Vagina (tissue), 2 donors: ENCODE data around the gene METTL26. TPM values are rescaled to one million over a fixed set of nuclear protein-coding genes. Genes with fewer than 3 reads are reported as not detected.
A peak's percentile ranks its signal among the peaks of the same experiment; 100 is the strongest.

Experiments
- DNase-seq, 2 donors: peaks; one replicate each; pipeline ENCODE4 v3.0.0-alpha.2; 2017; ENCODE audit errors: extremely low spot score in 2 of 2
- H3K27ac ChIP-seq: fragments of 200-600 bp; sonication (generic); one replicate; pipeline ENCODE4 v1.5.1; 2019
- H3K27me3 ChIP-seq: fragments of 200-600 bp; sonication (generic); one replicate; pipeline ENCODE4 v1.5.1; 2019
- H3K36me3 ChIP-seq, 2 donors: fragments of 200-600 bp; sonication (generic); one replicate each; pipeline ENCODE4 v1.5.1; 2017 to 2019
- H3K4me1 ChIP-seq: fragments of 200-600 bp; sonication (generic); one replicate; pipeline ENCODE4 v1.5.1; 2019
- H3K4me3 ChIP-seq, 2 donors: fragments of 200-600 bp; sonication (generic); 1 replicate in 1 of 2; 2 replicates in 1 of 2; pipeline ENCODE4 v1.5.1; 2016 to 2019
- H3K9me3 ChIP-seq: fragments of 200-600 bp; sonication (generic); one replicate; pipeline ENCODE4 v1.5.1; 2019
- CTCF ChIP-seq, 3 experiments: fragments of 450-650 bp in 2 of 3; fragments of 200-600 bp in 1 of 3; sonication (generic) in 1 of 3; IDR thresholded peaks; one replicate each; pipeline ENCODE4 v1.5.1; 2017 to 2019; ENCODE audit warnings: antibody characterized with exemption in 3 of 3, mild to moderate bottlenecking in 2 of 3, moderate library complexity in 2 of 3
- POLR2A ChIP-seq, 2 donors: fragments of 450-650 bp; IDR thresholded peaks; one replicate each; pipeline ENCODE4 v1.6.1; 2017; ENCODE audit warnings: antibody characterized with exemption in 2 of 2, mild to moderate bottlenecking in 2 of 2, moderate library complexity in 2 of 2
- POLR2AphosphoS5 ChIP-seq, 2 donors: sonication (generic); formaldehyde crosslinking; IDR thresholded peaks; one replicate each; pipeline ENCODE4 v1.9.0; 2017; ENCODE audit warnings: antibody characterized with exemption in 2 of 2, mild to moderate bottlenecking in 2 of 2, low read depth in 1 of 2; ENCODE audit not compliant: insufficient read depth in 1 of 2
- intact Hi-C: fragments of 100-400 bp; cut with DNase I; formaldehyde crosslinking; loops from one replicate; pipeline ENCODE4 v1.15.1; 2023
- total RNA-seq: library from RNA; depleted of rRNA; stranded (reverse); fragments of >200 nt; gene quantifications from one replicate; pipeline ENCODE4 v1.2.3, GENCODE V29; 2016

The METTL26 gene
- total RNA-seq, 1 donor from 2014 or later, result 187 TPM

- Histone ChIP-seq H3K36me3 (no peaks in the 10 kb centered on the region), H3K9me3 (no peaks in the 10 kb centered on the region), H3K27me3 (no peaks in the 10 kb centered on the region), H3K4me1 (peaks cover 63% of the 10 kb centered on the region), H3K4me3 (no peak overlapping the region), H3K27ac (no peak overlapping the region)
- intact Hi-C loops, result loop anchor here (10.0 kb wide), 1 partner anchor 260 kb away; the partner anchor contains the start of gene PGAP6
- no peak for DNase-seq
- TF ChIP-seq POLR2A (IDR thresholded peaks at IDR 0.05) (no peak), POLR2AphosphoS5 (IDR thresholded peaks at IDR 0.05; ENCODE audit: insufficient read depth in 1 of 2, low read depth in 1 of 2) (no peak), CTCF (IDR thresholded peaks at IDR 0.05) (no peak)
Measured at GRCh38 chr16:644556-644955, 8.5 kb upstream of the METTL26 start.

- DNase-seq, result no peak
- no peaks in the 10 kb centered on the region for H3K27me3 ChIP-seq
- H3K27ac ChIP-seq, result no peak overlapping the region
- H3K9me3 ChIP-seq, result no peaks in the 10 kb centered on the region
- intact Hi-C loops, result loop anchor here (10.0 kb wide), 1 partner anchor 258 kb away; the partner anchor contains the start of gene PGAP6
- peak overlapping the region; percentile 59 to 83 for H3K4me3 ChIP-seq
- peaks cover 56% of the 10 kb centered on the region for H3K4me1 ChIP-seq
- TF ChIP-seq POLR2AphosphoS5 (IDR thresholded peaks at IDR 0.05; ENCODE audit: insufficient read depth in 1 of 2, low read depth in 1 of 2) (no peak), CTCF (IDR thresholded peaks at IDR 0.05) (no peak), POLR2A (IDR thresholded peaks at IDR 0.05) (no peak)
- H3K36me3 ChIP-seq, result no peaks in the 10 kb centered on the region
Measured at GRCh38 chr16:643050-643368, 6.9 kb upstream of the METTL26 start.

- H3K4me3 ChIP-seq, result peak overlapping the region; percentile 59 to 83
- H3K27ac ChIP-seq, result peak overlapping the region; percentile 80
- TF ChIP-seq CTCF (IDR thresholded peaks at IDR 0.05), result no peak
- TF ChIP-seq POLR2AphosphoS5 (IDR thresholded peaks at IDR 0.05; ENCODE audit: insufficient read depth in 1 of 2, low read depth in 1 of 2), result peak in 1 of 2 donors; percentile 24
- no peak for TF ChIP-seq POLR2A (IDR thresholded peaks at IDR 0.05)
- H3K27me3 ChIP-seq, result no peaks in the 10 kb centered on the region
- peaks cover 56% of the 10 kb centered on the region for H3K4me1 ChIP-seq
- DNase-seq, result no peak
- H3K9me3 ChIP-seq, result no peaks in the 10 kb centered on the region
- intact Hi-C loops, result loop anchor here (10.0 kb wide), 1 partner anchor 258 kb away; the partner anchor contains the start of gene PGAP6
- no peaks in the 10 kb centered on the region for H3K36me3 ChIP-seq
Measured at GRCh38 chr16:642189-643049, 6.3 kb upstream of the METTL26 start.

- intact Hi-C loops, result loop anchor here (10.0 kb wide), 1 partner anchor 257 kb away; the partner anchor contains the start of gene PGAP6
- Histone ChIP-seq H3K36me3 (no peaks in the 10 kb centered on the region), H3K27me3 (no peaks in the 10 kb centered on the region), H3K9me3 (no peaks in the 10 kb centered on the region), H3K27ac (peak within 1 kb of the TSS; percentile 80), H3K4me3 (peak within 1 kb of the TSS; percentile 59 to 83), H3K4me1 (peaks cover 53% of the 10 kb centered on the region)
- DNase-seq, result no peak
- TF ChIP-seq POLR2AphosphoS5 (IDR thresholded peaks at IDR 0.05; ENCODE audit: insufficient read depth in 1 of 2, low read depth in 1 of 2) (peak in 1 of 2 donors; percentile 52), CTCF (IDR thresholded peaks at IDR 0.05) (no peak), POLR2A (IDR thresholded peaks at IDR 0.05) (peak in 1 of 2 donors; percentile 23)
Measured at GRCh38 chr16:641326-642188, 5.5 kb upstream of the METTL26 start, which contains the start of gene MCRIP2. Gene MCRIP2 (plus strand): TSS chr16:641828. CDS start chr16:641992, 164 bp downstream.
